Stimulated activated CD4-positive, alpha-beta T cell treated with anti-CD3 and anti-CD28 coated beads, TNF-alpha, amount 100 ng/mL, for 24 hours (primary cell): ENCODE results near the gene VPREB1.
"Not testable (repeated sequence)": the region's sequence is repeated elsewhere in the genome, so short reads cannot be mapped to it uniquely, and the experiment has no call there.

Source experiments
- DNase-seq, 3 experiments: peaks; one replicate each; pipeline ENCODE4 v3.0.0-alpha.2; 2020; ENCODE audit warnings: low read depth in 3 of 3

The VPREB1 gene

GRCh38 chr22:22294641-22295040 lies 50.1 kb downstream of the VPREB1 start:
- not testable (repeated sequence) for DNase-seq
